IMR-90 (cell line): ENCODE data around the gene KCNT1. TPM values are rescaled to one million over a fixed set of nuclear protein-coding genes. Genes with fewer than 3 reads are reported as not detected.

Experiments used
- ATAC-seq: fragments of 200-7000 bp; cut with Tn5 transposase; 2 replicates; pipeline ENCODE4 v1.9.1; 2020; ENCODE audit warnings: low read depth, mild to moderate bottlenecking, moderate library complexity
- BruUV-seq: library from RNA; stranded (reverse); fragments of 400-500 nt; replicated peaks from 2 replicates; lab custom pipeline; 2021; lab: Mats Ljungman, UMichigan
- CTCF ChIA-PET: fragments of 300-600 bp; formaldehyde crosslinking; extraction: SDS; loops from one replicate; lab custom pipeline; 2021; ENCODE audit warnings: antibody characterized with exemption; lab: Yijun Ruan, JAX
- POLR2A ChIA-PET: fragments of 300-600 bp; sonication (Branson Sonifier 250); formaldehyde crosslinking; loops from one replicate; lab custom pipeline; 2022; ENCODE audit warnings: antibody characterized with exemption; ENCODE audit not compliant: unreplicated experiment; lab: Charles Lee
- DNase-seq: peaks from one replicate; pipeline ENCODE4 v3.0.0; 2013
- H2AFZ ChIP-seq: replicated peaks from 2 replicates; pipeline ENCODE3; 2013; ENCODE audit warnings: low read length, mild to moderate bottlenecking; ENCODE audit not compliant: poor library complexity
- H2AK5ac ChIP-seq: 2 replicates; pipeline ENCODE4 v1.6.1; 2013; ENCODE audit warnings: low read depth, low read length, inconsistent platforms
- H2AK9ac ChIP-seq: replicated peaks from 2 replicates; pipeline ENCODE3; 2013; ENCODE audit warnings: mild to moderate bottlenecking, low read depth, low read length, moderate library complexity; ENCODE audit not compliant: poor library complexity
- H2BK120ac ChIP-seq: 2 replicates; pipeline ENCODE4 v1.6.1; 2013; ENCODE audit warnings: low read depth, low read length, inconsistent platforms
- H2BK15ac ChIP-seq: 3 replicates; pipeline ENCODE4 v1.6.1; 2013; ENCODE audit warnings: low read depth, low read length, inconsistent platforms
- H2BK20ac ChIP-seq: 2 replicates; pipeline ENCODE4 v1.6.1; 2013; ENCODE audit warnings: low read depth, mild to moderate bottlenecking, inconsistent platforms, low read length, moderate library complexity
- H2BK5ac ChIP-seq: 2 replicates; pipeline ENCODE4 v1.6.1; 2013; ENCODE audit warnings: mild to moderate bottlenecking, low read depth, low read length, inconsistent platforms; ENCODE audit not compliant: poor library complexity, severe bottlenecking
- H3K14ac ChIP-seq: replicated peaks from 2 replicates; pipeline ENCODE4 v1.6.1; 2013; ENCODE audit warnings: low read depth, low read length, inconsistent platforms
- H3K18ac ChIP-seq: 2 replicates; pipeline ENCODE4 v1.6.1; 2013; ENCODE audit warnings: low read depth, low read length, control low read depth
- H3K23ac ChIP-seq: 2 replicates; pipeline ENCODE4 v1.6.1; 2013; ENCODE audit warnings: low read depth, low read length, inconsistent platforms
- H3K27ac ChIP-seq: 2 replicates; pipeline ENCODE4 v1.5.1; 2013; ENCODE audit warnings: mild to moderate bottlenecking, control low read depth, low read length; ENCODE audit not compliant: insufficient read depth
- H3K27me3 ChIP-seq: 2 replicates; pipeline ENCODE4 v1.6.1; 2013; ENCODE audit warnings: low read length; ENCODE audit not compliant: control insufficient read depth, insufficient read depth
- H3K36me3 ChIP-seq: 2 replicates; pipeline ENCODE4 v1.6.1; 2013; ENCODE audit warnings: low read length, mixed read lengths; ENCODE audit not compliant: control insufficient read depth, insufficient read depth
- H3K4ac ChIP-seq: 2 replicates; pipeline ENCODE4 v1.6.1; 2013; ENCODE audit warnings: low read depth, low read length, inconsistent platforms
- H3K4me1 ChIP-seq: 2 replicates; pipeline ENCODE4 v1.6.1; 2013; ENCODE audit warnings: low read length, mixed read lengths; ENCODE audit not compliant: control insufficient read depth, insufficient read depth
- H3K4me2 ChIP-seq: 2 replicates; pipeline ENCODE4 v1.6.1; 2013; ENCODE audit warnings: low read depth, mild to moderate bottlenecking, control low read depth, low read length, moderate library complexity
- H3K4me3 ChIP-seq: 2 replicates; pipeline ENCODE4 v1.5.1; 2013; ENCODE audit warnings: low read depth, mild to moderate bottlenecking, control low read depth, low read length, moderate library complexity; ENCODE audit not compliant: insufficient read depth
- H3K56ac ChIP-seq: 2 replicates; pipeline ENCODE4 v1.6.1; 2013; ENCODE audit warnings: low read length, inconsistent platforms; ENCODE audit not compliant: insufficient read depth; ENCODE audit errors: extremely low read depth
- H3K79me1 ChIP-seq, 2 experiments: 2 replicates each; pipeline ENCODE4 v1.6.1; 2013; ENCODE audit warnings: low read length in 2 of 2, inconsistent platforms in 1 of 2, low read depth in 1 of 2
- H3K9ac ChIP-seq: 2 replicates; pipeline ENCODE4 v1.6.1; 2013; ENCODE audit warnings: low read depth, low read length, control low read depth
- H3K9me1 ChIP-seq: 2 replicates; pipeline ENCODE4 v1.6.1; 2013; ENCODE audit warnings: low read length, inconsistent platforms; ENCODE audit not compliant: insufficient read depth
- H3K9me3 ChIP-seq: 2 replicates; pipeline ENCODE4 v1.6.1; 2013; ENCODE audit warnings: low read length; ENCODE audit not compliant: control insufficient read depth, insufficient read depth
- H4K20me1 ChIP-seq: 2 replicates; pipeline ENCODE4 v1.6.1; 2013; ENCODE audit warnings: low read length, inconsistent platforms; ENCODE audit not compliant: insufficient read depth
- H4K5ac ChIP-seq: 2 replicates; pipeline ENCODE4 v1.6.1; 2013; ENCODE audit warnings: mild to moderate bottlenecking, low read depth, low read length, control low read depth
- H4K8ac ChIP-seq, 2 experiments: 2 replicates each; pipeline ENCODE4 v1.6.1; 2013; ENCODE audit warnings: low read depth in 2 of 2, low read length in 2 of 2, control low read depth in 1 of 2, inconsistent platforms in 1 of 2
- H4K91ac ChIP-seq: 2 replicates; pipeline ENCODE4 v1.6.1; 2013; ENCODE audit warnings: low read depth, low read length, inconsistent platforms; ENCODE audit not compliant: insufficient read depth
- BHLHE40 ChIP-seq: fragments of 150-350 bp; IDR thresholded peaks from 2 replicates; pipeline ENCODE4 v1.6.1; 2016; ENCODE audit warnings: mild to moderate bottlenecking, low read depth, low read length
- CEBPB ChIP-seq: IDR thresholded peaks from 2 replicates; pipeline ENCODE4 v1.6.1; 2012; ENCODE audit warnings: low read depth, low read length, improper control_type of control experiment
- CHD1 ChIP-seq: IDR thresholded peaks from 2 replicates; pipeline ENCODE4 v1.6.1; 2012; ENCODE audit warnings: low read depth, low read length, improper control_type of control experiment
- ELK1 ChIP-seq: fragments of 150-350 bp; IDR thresholded peaks from 2 replicates; pipeline ENCODE4 v1.6.1; 2016; ENCODE audit warnings: low read depth, mild to moderate bottlenecking, low read length, moderate library complexity, borderline replicate concordance
- FOS ChIP-seq: fragments of 150-350 bp; IDR thresholded peaks from 2 replicates; pipeline ENCODE4 v1.6.1; 2016; ENCODE audit warnings: low read depth, low read length
- MAFK ChIP-seq: IDR thresholded peaks from 2 replicates; pipeline ENCODE4 v1.6.1; 2012; ENCODE audit warnings: low read depth, low read length, improper control_type of control experiment
- MAZ ChIP-seq: IDR thresholded peaks from 2 replicates; pipeline ENCODE4 v1.6.1; 2012; ENCODE audit warnings: low read depth, mild to moderate bottlenecking, low read length, improper control_type of control experiment, moderate library complexity, borderline replicate concordance
- MXI1 ChIP-seq: IDR thresholded peaks from 2 replicates; pipeline ENCODE4 v1.6.1; 2012; ENCODE audit warnings: low read depth, mild to moderate bottlenecking, low read length, moderate library complexity, borderline replicate concordance
- NFE2L2 ChIP-seq: fragments of 150-350 bp; IDR thresholded peaks from 2 replicates; pipeline ENCODE4 v1.6.1; 2016; ENCODE audit warnings: low read depth, mild to moderate bottlenecking, low read length
- POLR2A ChIP-seq: IDR thresholded peaks from 2 replicates; pipeline ENCODE4 v1.6.1; 2012; ENCODE audit warnings: mild to moderate bottlenecking, low read depth, low read length
- RAD21 ChIP-seq: IDR thresholded peaks from 2 replicates; pipeline ENCODE4 v1.6.1; 2012; ENCODE audit warnings: low read length, improper control_type of control experiment
- RCOR1 ChIP-seq: IDR thresholded peaks from 2 replicates; pipeline ENCODE4 v1.6.1; 2012; ENCODE audit warnings: mild to moderate bottlenecking, low read length, improper control_type of control experiment; ENCODE audit not compliant: insufficient replicate concordance
- RFX5 ChIP-seq: IDR thresholded peaks from 2 replicates; pipeline ENCODE4 v1.8.0; 2012; ENCODE audit warnings: low read depth, mild to moderate bottlenecking, low read length, moderate library complexity
- SMC3 ChIP-seq: fragments of 150-350 bp; IDR thresholded peaks from 2 replicates; pipeline ENCODE4 v1.6.1; 2016; ENCODE audit warnings: low read depth, mild to moderate bottlenecking, antibody characterized with exemption, low read length, moderate library complexity
- USF2 ChIP-seq: fragments of 150-350 bp; IDR thresholded peaks from 2 replicates; pipeline ENCODE4 v1.6.1; 2017; ENCODE audit warnings: mild to moderate bottlenecking, antibody characterized with exemption, low read length, low read depth
- WGBS, 2 experiments: methylation state at CpG; one replicate each; pipeline versions ENCODE4 v1.1.5 to v1.1.7; 2013; ENCODE audit warnings: missing lambda C conversion rate in 2 of 2; ENCODE audit not compliant: insufficient read length in 1 of 2; ENCODE audit errors: extremely low coverage in 2 of 2; 5-methylcytosine and 5-hydroxymethylcytosine counted together
- dilution Hi-C: fragments of 300-500 bp; cut with HindIII; formaldehyde crosslinking; loops from one replicate; pipeline ENCODE4 v1.14.3; 2018; ENCODE audit warnings: low sequenced_read_pairs; ENCODE audit not compliant: unreplicated experiment
- in situ Hi-C: fragments of 300-500 bp; cut with MboI; formaldehyde crosslinking; loops from 3 replicates; pipeline ENCODE4 v1.14.3; 2019; ENCODE audit warnings: low sequenced_read_pairs, inconsistent platforms, mixed read lengths
- intact Hi-C: fragments of 100-400 bp; cut with micrococcal nuclease; formaldehyde crosslinking; loops from 2 replicates; pipeline ENCODE4 v1.10.0; 2022
- polyA plus RNA-seq, 3 experiments: library from polyadenylated mRNA; depleted of rRNA; stranded (reverse); fragments of >200 nt; gene quantifications; 2 replicates each; pipeline ENCODE4 v1.2.3, GENCODE V29; 2012; ENCODE audit warnings: low replicate concordance in 1 of 3
- total RNA-seq: library from RNA; depleted of rRNA; stranded (reverse); fragments of >200 nt; gene quantifications from 2 replicates; pipeline ENCODE4 v1.2.3, GENCODE V29; 2012
- TF ChIP-seq, protein P1 (sequence below): conservative IDR thresholded peaks from 2 replicates; pipeline ENCODE4 v1.5.1; 2012; ENCODE audit warnings: mild to moderate bottlenecking, low read depth, low read length, improper control_type of control experiment

KCNT1 gene
- total and polyA plus RNA-seq, 2 of the 4 experiments (the other 2 are of a cell fraction): not detected

DNA sequence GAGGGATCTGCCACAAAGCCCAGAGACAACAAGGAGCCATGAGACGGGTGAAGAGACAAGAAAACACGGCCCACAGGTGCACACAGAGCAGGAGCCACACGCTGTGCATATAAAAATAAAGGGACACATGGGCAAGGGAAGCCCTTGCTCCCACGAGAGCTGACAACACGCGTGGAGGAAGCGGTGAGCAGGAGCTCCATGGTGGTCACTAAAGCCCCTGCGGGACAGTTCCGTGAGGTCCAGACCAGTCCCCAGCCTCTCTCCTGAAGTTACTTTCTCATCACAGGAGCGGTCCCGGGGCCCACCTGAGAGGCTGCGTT is 114.6 kb downstream of the KCNT1 start:
- Histone ChIP-seq H3K36me3 (peaks cover 71% of the 10 kb centered on the region), H2BK5ac (no peak overlapping the region), H3K18ac (no peak overlapping the region), H4K91ac (no peak overlapping the region), H4K5ac (no peak overlapping the region), H2BK15ac (no peak overlapping the region), H3K9me1 (no peaks in the 10 kb centered on the region), H3K4me3 (no peak overlapping the region), H3K56ac (no peak overlapping the region), H3K4me1 (no peaks in the 10 kb centered on the region), H3K27ac (no peak overlapping the region), H2BK120ac (no peak overlapping the region), H3K23ac (no peak overlapping the region), H3K9ac (no peak overlapping the region), H2AFZ (no peak overlapping the region), H3K79me1 (peaks cover 0 to 6% of the 10 kb centered on the region in 2 experiments; a peak in 1 of 4 replicates), H4K20me1 (no peaks in the 10 kb centered on the region), H2BK20ac (no peak overlapping the region), H3K14ac (no peak overlapping the region), H2AK5ac (no peak overlapping the region), H3K9me3 (no peaks in the 10 kb centered on the region), H2AK9ac (no peak overlapping the region), H3K27me3 (no peaks in the 10 kb centered on the region), H3K4ac (no peak overlapping the region), H4K8ac (no peak overlapping the region), H3K4me2 (no peak overlapping the region)
- no peak for DNase-seq
- ATAC-seq: no peak
- CTCF ChIA-PET: no interaction called here
- WGBS, 2 experiments: 95% methylated on average over 9 of the region's 12 CpGs; no CpG with 5 or more reads in 1 of the 2 experiments
- in situ Hi-C loops (no loop called here), intact Hi-C loops (no loop called here), dilution Hi-C loops (no loop called here)
- POLR2A ChIA-PET: no interaction called here
- TF ChIP-seq RFX5 (no peak), MAFK (no peak), MXI1 (no peak), CHD1 (no peak), USF2 (no peak), BHLHE40 (no peak), NFE2L2 (no peak), CEBPB (no peak), POLR2A (no peak), RAD21 (no peak), MAZ (no peak), ELK1 (no peak), FOS (no peak), SMC3 (no peak), RCOR1 (no peak)
- TF ChIP-seq, protein P1, sequence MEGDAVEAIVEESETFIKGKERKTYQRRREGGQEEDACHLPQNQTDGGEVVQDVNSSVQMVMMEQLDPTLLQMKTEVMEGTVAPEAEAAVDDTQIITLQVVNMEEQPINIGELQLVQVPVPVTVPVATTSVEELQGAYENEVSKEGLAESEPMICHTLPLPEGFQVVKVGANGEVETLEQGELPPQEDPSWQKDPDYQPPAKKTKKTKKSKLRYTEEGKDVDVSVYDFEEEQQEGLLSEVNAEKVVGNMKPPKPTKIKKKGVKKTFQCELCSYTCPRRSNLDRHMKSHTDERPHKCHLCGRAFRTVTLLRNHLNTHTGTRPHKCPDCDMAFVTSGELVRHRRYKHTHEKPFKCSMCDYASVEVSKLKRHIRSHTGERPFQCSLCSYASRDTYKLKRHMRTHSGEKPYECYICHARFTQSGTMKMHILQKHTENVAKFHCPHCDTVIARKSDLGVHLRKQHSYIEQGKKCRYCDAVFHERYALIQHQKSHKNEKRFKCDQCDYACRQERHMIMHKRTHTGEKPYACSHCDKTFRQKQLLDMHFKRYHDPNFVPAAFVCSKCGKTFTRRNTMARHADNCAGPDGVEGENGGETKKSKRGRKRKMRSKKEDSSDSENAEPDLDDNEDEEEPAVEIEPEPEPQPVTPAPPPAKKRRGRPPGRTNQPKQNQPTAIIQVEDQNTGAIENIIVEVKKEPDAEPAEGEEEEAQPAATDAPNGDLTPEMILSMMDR: no peak
- BruUV-seq: no TSS peak
